Mucosa of gallbladder (tissue), 1 donor: ENCODE measurements around the gene CCDC171. TPM values are rescaled to one million over a fixed set of nuclear protein-coding genes. Genes with fewer than 3 reads are reported as not detected.
"Not testable (repeated sequence)": the region's sequence is repeated elsewhere in the genome, so short reads cannot be mapped to it uniquely, and the experiment has no call there.

ENCODE experiments used
- DNase-seq: peaks from one replicate; pipeline ENCODE4 v3.0.0-alpha.2; 2020; ENCODE audit warnings: low spot score
- total RNA-seq: library from RNA; stranded (reverse); gene quantifications from one replicate; pipeline ENCODE4 v1.2.1, GENCODE V29; 2021
- donor health status: DM: no; HTN: no; CAD: no.

CCDC171 gene
- total RNA-seq, 1 donor from 2014 or later: 4.0 TPM

GRCh38 chr9:15553528-15553898 is 670 bp downstream of the CCDC171 start:
- no peak for DNase-seq

DNA sequence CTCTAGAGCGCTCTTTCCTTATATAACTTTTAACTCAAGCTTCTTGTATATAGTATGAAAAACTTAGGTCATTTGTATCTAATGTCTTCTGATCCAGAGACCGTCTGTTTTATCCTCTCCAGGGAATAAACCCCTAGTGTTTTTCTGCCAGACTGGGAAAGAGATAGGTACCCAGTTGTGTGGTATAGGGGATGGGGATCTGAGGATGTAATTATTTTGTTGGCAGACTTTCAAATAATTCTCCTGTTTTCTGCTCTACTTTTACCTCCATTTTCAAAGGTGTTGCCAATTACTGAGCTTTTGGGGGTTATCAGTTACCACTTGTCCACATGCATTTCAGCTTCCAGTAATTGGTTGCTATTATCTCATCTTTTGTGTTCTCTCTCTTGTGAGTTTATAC is 17.9 kb downstream of the CCDC171 start:
- DNase-seq: no peak

DNA sequence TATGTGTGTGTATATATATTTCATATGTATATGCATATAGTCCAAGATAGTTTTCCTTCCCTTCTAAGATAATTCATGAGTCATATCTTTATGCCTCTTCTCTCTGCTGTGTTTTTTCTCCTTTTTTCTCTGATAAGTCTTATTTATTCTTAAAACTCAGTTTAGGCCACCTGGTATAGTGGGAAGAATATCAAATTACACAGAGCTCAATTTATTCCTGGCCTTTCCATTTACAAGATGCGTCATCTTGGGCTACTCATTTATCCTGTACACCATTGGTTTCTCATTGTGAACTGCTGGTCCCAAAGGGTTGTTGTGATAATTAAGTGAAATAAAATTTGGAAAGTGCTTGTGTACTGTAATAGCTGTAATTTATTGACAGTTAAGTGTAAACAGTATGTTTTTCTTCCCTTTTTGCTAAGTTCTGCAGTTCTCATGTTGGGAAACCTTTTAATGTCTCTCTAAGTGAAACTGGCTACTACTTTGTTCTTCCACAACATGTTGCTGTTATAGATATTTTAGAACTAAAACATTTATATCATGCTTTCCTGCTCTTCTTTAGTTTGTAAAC is 19.4 kb downstream of the CCDC171 start:
- DNase-seq: no peak

- no peak for DNase-seq
These were observed 23.7 kb downstream of the CCDC171 start for GRCh38 chr9:15576350-15577050.

- no peak for DNase-seq
These were observed 25.9 kb downstream of the CCDC171 start for GRCh38 chr9:15578714-15579113.

GRCh38 chr9:15584379-15584778 is 31.5 kb downstream of the CCDC171 start:
- DNase-seq: no peak

GRCh38 chr9:15592317-15592716 is 39.5 kb downstream of the CCDC171 start:
- no peak for DNase-seq

GRCh38 chr9:15592940-15593339 is 40.1 kb downstream of the CCDC171 start:
- not testable (repeated sequence) for DNase-seq

DNA sequence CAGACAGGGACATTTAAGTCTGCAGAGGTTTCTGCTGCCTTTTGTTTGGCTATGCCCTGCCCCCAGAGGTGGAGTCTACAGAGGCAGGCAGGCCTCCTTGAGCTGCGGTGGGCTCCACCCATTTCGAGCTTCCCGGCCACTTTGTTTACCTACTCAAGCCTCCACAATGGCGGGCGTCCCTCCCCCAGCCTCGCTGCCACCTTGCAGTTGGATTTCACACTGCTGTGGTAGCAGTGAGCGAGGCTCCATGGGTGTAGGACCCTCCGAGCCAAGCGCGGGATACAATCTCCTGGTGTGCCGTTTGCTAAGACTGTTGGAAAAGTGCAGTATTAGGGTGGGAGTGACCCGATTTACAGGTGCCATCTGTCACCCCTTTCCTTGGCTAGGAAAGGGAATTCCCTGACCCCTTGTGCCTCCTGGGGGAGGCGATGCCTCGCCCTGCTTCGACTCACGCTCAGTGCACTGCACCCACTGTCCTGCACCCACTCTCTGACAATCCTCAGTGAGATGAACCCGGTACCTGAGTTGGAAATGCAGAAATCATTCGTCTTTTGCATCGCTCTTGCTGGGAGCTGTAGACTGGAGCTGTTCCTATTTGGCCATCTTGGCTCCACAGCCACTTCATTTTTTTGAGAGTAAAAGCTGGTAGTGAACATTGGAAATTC is 48.0 kb downstream of the CCDC171 start:
- not testable (repeated sequence) for DNase-seq

DNA sequence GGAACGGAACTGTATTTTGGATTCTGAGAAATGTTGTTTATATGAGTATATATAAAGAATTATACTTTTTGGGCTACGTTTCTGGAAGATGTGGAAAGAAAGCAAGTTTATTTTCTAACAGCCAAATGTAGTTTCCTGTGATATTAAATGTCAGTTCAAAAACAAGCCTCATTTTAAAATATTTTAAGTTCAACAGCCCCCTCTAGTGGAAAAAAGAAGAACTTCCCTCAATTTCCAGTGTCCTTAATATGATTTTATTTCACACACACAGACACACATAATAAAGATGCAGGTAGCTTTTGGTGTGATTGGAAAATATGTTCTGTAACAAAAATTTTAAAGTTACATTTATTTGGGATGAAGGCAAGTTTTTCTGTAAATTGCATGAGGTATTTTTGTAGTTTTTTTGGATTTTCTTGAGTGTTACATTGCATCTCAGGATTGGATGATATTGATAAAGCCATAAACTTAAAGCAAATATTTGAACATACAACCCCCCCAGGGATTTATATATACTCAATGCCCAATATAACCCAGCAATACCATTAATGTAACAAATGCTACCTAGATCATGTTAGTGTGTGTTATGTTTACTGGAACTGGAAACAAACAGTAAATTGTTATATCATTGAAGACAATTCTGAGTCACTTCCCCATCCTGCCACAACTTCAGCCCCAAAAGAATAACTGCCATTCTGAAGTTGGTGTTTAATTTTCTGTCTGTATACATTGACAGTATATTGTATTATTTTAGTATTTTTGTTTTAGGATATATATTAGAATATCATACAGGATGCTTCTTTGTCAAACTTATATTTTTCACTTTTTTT is 54.0 kb downstream of the CCDC171 start:
- DNase-seq: no peak

GRCh38 chr9:15612962-15613361 is 60.1 kb downstream of the CCDC171 start:
- DNase-seq: no peak

- DNase-seq: no peak
These were observed 64.9 kb downstream of the CCDC171 start for GRCh38 chr9:15617782-15618181.

- no peak for DNase-seq
These were observed 65.9 kb downstream of the CCDC171 start for GRCh38 chr9:15618540-15619331.

GRCh38 chr9:15622318-15622971 is 69.6 kb downstream of the CCDC171 start:
- no peak for DNase-seq

- no peak for DNase-seq
These were observed 82.9 kb downstream of the CCDC171 start for GRCh38 chr9:15635752-15636151.

- DNase-seq: no peak
These were observed 87.3 kb downstream of the CCDC171 start for GRCh38 chr9:15640121-15640520.

DNA sequence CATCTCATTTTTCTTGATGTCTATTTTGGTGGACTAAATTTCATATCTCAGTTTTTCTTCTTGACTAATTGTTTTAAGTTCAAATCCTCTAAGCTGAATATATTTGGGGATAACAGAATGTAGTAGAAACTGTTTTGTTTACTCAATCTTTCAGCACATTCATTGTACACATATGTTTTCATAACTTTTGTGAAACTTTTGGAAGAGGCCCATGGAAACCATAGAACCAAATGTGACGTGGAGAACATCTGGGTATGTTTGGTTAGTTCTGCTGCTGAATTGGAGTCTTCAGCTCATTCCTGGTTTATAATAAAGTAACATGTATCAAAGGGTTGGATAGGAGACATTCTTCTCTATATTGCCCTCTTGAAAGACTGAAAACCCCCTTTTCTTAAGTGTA is 88.4 kb downstream of the CCDC171 start:
- no peak for DNase-seq

GRCh38 chr9:15642369-15642962 is 89.6 kb downstream of the CCDC171 start:
- no peak for DNase-seq

GRCh38 chr9:15670246-15670645 is 117.4 kb downstream of the CCDC171 start:
- no peak for DNase-seq

DNA sequence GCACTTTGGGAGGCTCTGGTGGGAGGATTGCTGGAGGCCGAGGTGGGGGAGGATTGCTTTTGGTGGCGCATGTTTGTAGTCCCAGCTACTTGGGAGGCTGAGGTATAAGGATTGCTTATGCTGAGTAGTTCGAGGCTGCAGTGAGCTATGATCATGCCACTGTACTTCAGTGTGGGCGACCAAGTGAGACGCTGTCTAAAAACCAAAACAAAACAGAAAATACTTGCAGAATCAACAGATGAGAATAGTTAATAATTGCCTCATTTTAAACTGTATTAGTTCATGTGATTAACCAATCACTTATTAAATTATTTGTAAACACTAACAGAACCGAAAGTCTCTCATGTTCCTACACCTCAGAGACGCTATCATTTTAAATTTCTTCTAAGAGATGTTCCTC is 118.1 kb downstream of the CCDC171 start:
- DNase-seq: no peak

GRCh38 chr9:15693701-15694100 is 140.9 kb downstream of the CCDC171 start:
- DNase-seq: no peak
